Lower lobe of right lung (tissue), 2 donors: ENCODE measurements around the gene TP53BP2. TPM values are rescaled to one million over a fixed set of nuclear protein-coding genes. Genes with fewer than 3 reads are reported as not detected.

Experiments
- ATAC-seq, 2 donors: fragments of 200-7000 bp; cut with Tn5 transposase; one replicate each; pipeline ENCODE4 v1.9.1; 2020 to 2022; ENCODE audit warnings: mild to moderate bottlenecking in 2 of 2, moderate library complexity in 2 of 2
- DNase-seq: peaks from one replicate; pipeline ENCODE4 v3.0.0-alpha.2; 2020
- H3K27ac ChIP-seq: fragments of 200-600 bp; one replicate; pipeline ENCODE4 v1.8.0; 2022
- H3K27me3 ChIP-seq: fragments of 200-600 bp; one replicate; pipeline ENCODE4 v1.8.0; 2022; ENCODE audit warnings: low read depth
- H3K36me3 ChIP-seq: fragments of 200-600 bp; one replicate; pipeline ENCODE4 v1.8.0; 2022; ENCODE audit warnings: mild to moderate bottlenecking
- H3K4me1 ChIP-seq: fragments of 200-600 bp; one replicate; pipeline ENCODE4 v1.8.0; 2022
- H3K4me3 ChIP-seq: fragments of 200-600 bp; one replicate; pipeline ENCODE4 v1.8.0; 2022; ENCODE audit warnings: mild to moderate bottlenecking
- H3K9me3 ChIP-seq: fragments of 200-600 bp; one replicate; pipeline ENCODE4 v1.8.0; 2022
- CTCF ChIP-seq: fragments of 200-600 bp; IDR thresholded peaks from one replicate; pipeline ENCODE4 v1.8.0; 2022; ENCODE audit warnings: antibody characterized with exemption, mild to moderate bottlenecking
- intact Hi-C: fragments of 100-400 bp; cut with DNase I; formaldehyde crosslinking; loops from one replicate; pipeline ENCODE4 v1.11.0; 2022
- total RNA-seq: library from RNA; stranded (reverse); fragmentation: NEBNext Ultra II Directional; extraction: Animal tissue kit (Norgen Biotek cat#: 25700); gene quantifications from one replicate; pipeline ENCODE4 v1.2.1, GENCODE V29; 2021
- donor health status: DM: no; HTN: yes; CAD: no; lungs with severe emphysema.

Gene TP53BP2
- total RNA-seq, 1 donor from 2014 or later, result 59.1 TPM

- intact Hi-C loops, result no loop called here
- DNase-seq (no peak), ATAC-seq (no peak)
- Histone ChIP-seq H3K4me3 (no peak overlapping the region), H3K4me1 (peaks cover 10% of the 10 kb centered on the region), H3K36me3 (peaks cover 96% of the 10 kb centered on the region), H3K27ac (no peak overlapping the region), H3K9me3 (no peaks in the 10 kb centered on the region), H3K27me3 (no peaks in the 10 kb centered on the region)
- TF ChIP-seq CTCF, result no peak
Observed at GRCh38 chr1:223759273-223759672, 86.5 kb downstream of the TP53BP2 start.

GRCh38 chr1:223758734-223759133 is 87.0 kb downstream of the TP53BP2 start:
- H3K36me3 ChIP-seq, result peaks cover 96% of the 10 kb centered on the region
- intact Hi-C loops, result no loop called here
- no peak for TF ChIP-seq CTCF
- ATAC-seq (no peak), DNase-seq (no peak)
- no peaks in the 10 kb centered on the region for H3K9me3 ChIP-seq
- no peak overlapping the region for H3K27ac ChIP-seq
- H3K27me3 ChIP-seq, result no peaks in the 10 kb centered on the region
- no peak overlapping the region for H3K4me3 ChIP-seq
- H3K4me1 ChIP-seq, result peaks cover 10% of the 10 kb centered on the region

- intact Hi-C loops, result no loop called here
Observed at GRCh38 chr1:223756806-223757700, 88.7 kb downstream of the TP53BP2 start.

GRCh38 chr1:223755992-223756775 is 89.6 kb downstream of the TP53BP2 start:
- no peak for DNase-seq
- Histone ChIP-seq H3K27me3 (no peaks in the 10 kb centered on the region), H3K4me3 (no peak overlapping the region), H3K27ac (no peak overlapping the region), H3K36me3 (peaks cover 96% of the 10 kb centered on the region), H3K9me3 (no peaks in the 10 kb centered on the region), H3K4me1 (peaks cover 8% of the 10 kb centered on the region)
- ATAC-seq, result no peak
- intact Hi-C loops, result no loop called here
- TF ChIP-seq CTCF, result no peak

More at GRCh38 chr1:223756806-223757700, 88.7 kb downstream of the TP53BP2 start:
- H3K4me3 ChIP-seq, result no peak overlapping the region
- ATAC-seq, result no peak
- H3K9me3 ChIP-seq, result no peaks in the 10 kb centered on the region
- no peak for DNase-seq
- peaks cover 10% of the 10 kb centered on the region for H3K4me1 ChIP-seq
- no peaks in the 10 kb centered on the region for H3K27me3 ChIP-seq
- H3K27ac ChIP-seq, result no peak overlapping the region
- peaks cover 96% of the 10 kb centered on the region for H3K36me3 ChIP-seq
- TF ChIP-seq CTCF, result no peak

- Histone ChIP-seq H3K36me3 (peaks cover 100% of the 10 kb centered on the region), H3K27me3 (no peaks in the 10 kb centered on the region), H3K4me1 (no peaks in the 10 kb centered on the region), H3K4me3 (no peak overlapping the region), H3K9me3 (no peaks in the 10 kb centered on the region), H3K27ac (no peak overlapping the region)
- intact Hi-C loops, result no loop called here
- DNase-seq (no peak), ATAC-seq (no peak)
- TF ChIP-seq CTCF, result no peak
Observed at GRCh38 chr1:223755432-223755792, 90.3 kb downstream of the TP53BP2 start.
